Chondrocyte (in vitro differentiated cells): ENCODE results near the gene NMRK2. TPM values are rescaled to one million over a fixed set of nuclear protein-coding genes. Genes with fewer than 3 reads are reported as not detected.

Experiments
- DNase-seq: peaks from one replicate; pipeline ENCODE4 v3.0.0; 2021; ENCODE audit warnings: mixed read lengths, low spot score
- H3K27ac Mint-ChIP-seq: one replicate; pipeline ENCODE4 v1.8.0; 2021; ENCODE audit warnings: mild to moderate bottlenecking, moderate library complexity, mixed read lengths; ENCODE audit not compliant: unreplicated experiment
- H3K27me3 Mint-ChIP-seq: 2 replicates; pipeline ENCODE4 v1.8.0; 2021; ENCODE audit warnings: low read depth, mixed read lengths
- H3K36me3 Mint-ChIP-seq: 2 replicates; pipeline ENCODE4 v1.8.0; 2021; ENCODE audit warnings: low read depth, mixed read lengths
- H3K4me1 Mint-ChIP-seq: 2 replicates; pipeline ENCODE4 v1.8.0; 2021; ENCODE audit warnings: low read depth, mild to moderate bottlenecking, mixed read lengths
- H3K4me3 Mint-ChIP-seq: one replicate; pipeline ENCODE4 v1.8.0; 2021; ENCODE audit warnings: mild to moderate bottlenecking, moderate library complexity, mixed read lengths; ENCODE audit not compliant: unreplicated experiment
- H3K9me3 Mint-ChIP-seq: 2 replicates; pipeline ENCODE4 v1.8.0; 2021; ENCODE audit warnings: low read depth, mixed read lengths
- CTCF ChIP-seq: fragments of 200-600 bp; sonication (generic); IDR thresholded peaks from 2 replicates; pipeline ENCODE4 v1.5.0; 2021; ENCODE audit warnings: antibody characterized with exemption, mild to moderate bottlenecking, moderate library complexity
- total RNA-seq: library from RNA; stranded (reverse); gene quantifications from 3 replicates; pipeline ENCODE4 v1.2.1, GENCODE V29; 2021

NMRK2 gene
- total RNA-seq, 1 donor from 2014 or later = not detected

DNA sequence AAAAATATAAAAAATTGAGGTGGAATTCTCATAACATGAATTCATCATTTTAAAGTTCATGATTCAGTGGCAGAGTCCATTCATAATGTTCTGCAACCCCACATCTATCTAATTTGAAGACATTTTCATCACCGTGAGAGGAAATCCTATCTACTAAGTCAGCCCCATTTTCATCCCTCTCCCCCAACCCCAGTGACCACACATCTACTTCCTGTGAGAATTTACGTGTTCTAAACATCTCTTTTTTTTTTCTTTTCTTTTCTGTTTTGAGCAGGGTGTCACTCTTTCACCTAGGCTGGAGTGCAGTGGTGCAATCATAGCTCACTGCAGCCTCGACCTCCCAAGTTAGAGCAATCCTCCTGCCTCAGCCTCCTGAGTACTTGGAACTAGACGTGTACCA, 34.9 kb upstream of the NMRK2 start:
- Mint-ChIP-seq H3K4me3 (no peak overlapping the region), H3K27me3 (peaks cover 30% of the 10 kb centered on the region), H3K4me1 (no peaks in the 10 kb centered on the region), H3K36me3 (no peaks in the 10 kb centered on the region), H3K27ac (no peak overlapping the region), H3K9me3 (peaks cover 3% of the 10 kb centered on the region)
- no peak for DNase-seq
- no peak for TF ChIP-seq CTCF

DNA sequence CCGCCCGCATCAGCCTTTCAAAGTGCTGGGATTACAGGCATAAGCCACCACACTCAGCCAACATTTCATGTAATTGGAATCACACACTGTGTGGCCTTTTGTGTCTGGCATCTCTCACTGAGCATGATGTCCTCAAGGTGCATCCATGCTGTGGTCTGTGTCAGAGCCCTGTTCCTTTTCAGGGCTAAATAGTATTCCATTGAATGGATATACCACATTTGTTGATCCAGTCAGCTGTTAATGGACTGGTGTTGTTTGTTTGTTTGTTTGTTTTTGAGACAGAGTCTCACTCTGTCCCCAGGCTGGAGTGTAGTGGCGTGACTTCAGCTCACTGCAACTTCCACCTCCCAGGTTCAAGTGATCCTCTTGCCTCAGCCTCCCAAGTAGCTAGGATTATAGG, 34.4 kb upstream of the NMRK2 start:
- Mint-ChIP-seq H3K27ac (no peak overlapping the region), H3K4me3 (no peak overlapping the region), H3K9me3 (peaks cover 3% of the 10 kb centered on the region), H3K4me1 (no peaks in the 10 kb centered on the region), H3K27me3 (peaks cover 30% of the 10 kb centered on the region), H3K36me3 (no peaks in the 10 kb centered on the region)
- DNase-seq = no peak
- no peak for TF ChIP-seq CTCF

GRCh38 chr19:3899531-3900294, 33.2 kb upstream of the NMRK2 start:
- Mint-ChIP-seq H3K4me1 (no peaks in the 10 kb centered on the region), H3K4me3 (no peak overlapping the region), H3K36me3 (no peaks in the 10 kb centered on the region), H3K9me3 (peaks cover 3% of the 10 kb centered on the region), H3K27ac (no peak overlapping the region), H3K27me3 (peaks cover 29% of the 10 kb centered on the region)
- DNase-seq = no peak
- TF ChIP-seq CTCF = no peak

DNA sequence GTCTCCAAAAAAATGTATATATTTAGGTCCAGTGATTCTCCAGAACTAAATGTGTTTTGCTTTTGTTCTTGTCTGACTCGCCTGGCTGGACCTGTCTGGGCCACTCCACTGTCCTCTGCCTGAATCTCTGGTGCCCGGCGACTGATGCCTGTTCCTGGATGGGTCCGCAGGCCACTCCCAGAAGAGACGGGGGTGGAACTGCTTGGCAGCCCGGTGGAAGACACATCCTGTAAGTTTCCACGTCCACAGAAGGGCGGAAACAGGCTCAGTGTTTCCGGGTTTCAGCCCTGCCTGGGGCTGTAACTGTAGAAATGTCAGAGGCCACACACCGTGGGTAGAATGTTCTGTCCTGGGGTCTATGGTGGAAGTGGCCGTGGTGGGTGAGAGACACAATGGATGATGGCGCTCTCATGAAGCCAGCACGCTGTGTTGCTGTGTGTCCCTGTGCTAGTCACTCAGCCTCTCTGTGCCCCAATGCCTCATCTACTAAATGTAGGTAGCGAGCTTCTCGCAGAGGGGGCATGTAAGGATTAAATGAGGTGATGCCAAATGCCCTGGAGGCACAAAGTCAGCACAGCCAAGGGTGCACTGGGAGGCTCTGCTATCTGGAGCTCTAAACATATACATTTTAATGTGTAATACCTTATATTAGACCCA, 30.4 kb upstream of the NMRK2 start:
- peaks cover 3% of the 10 kb centered on the region for H3K9me3 Mint-ChIP-seq
- no peak for TF ChIP-seq CTCF
- no peaks in the 10 kb centered on the region for H3K4me1 Mint-ChIP-seq
- peaks cover 29% of the 10 kb centered on the region for H3K27me3 Mint-ChIP-seq
- DNase-seq = no peak
- no peak overlapping the region for H3K4me3 Mint-ChIP-seq
- H3K36me3 Mint-ChIP-seq = no peaks in the 10 kb centered on the region
- no peak overlapping the region for H3K27ac Mint-ChIP-seq

- Mint-ChIP-seq H3K36me3 (no peaks in the 10 kb centered on the region), H3K27me3 (peaks cover 24% of the 10 kb centered on the region), H3K27ac (no peak overlapping the region), H3K4me3 (no peak overlapping the region), H3K9me3 (no peaks in the 10 kb centered on the region), H3K4me1 (no peaks in the 10 kb centered on the region)
- no peak for DNase-seq
- TF ChIP-seq CTCF = no peak
Measured at GRCh38 chr19:3904233-3904632, 28.6 kb upstream of the NMRK2 start.
